Cardiac fibroblast (primary cell): Measurements from ENCODE around the gene ISYNA1.
A peak's percentile ranks its signal among the peaks of the same experiment; 100 is the strongest.
"Not testable (repeated sequence)": the region's sequence is repeated elsewhere in the genome, so short reads cannot be mapped to it uniquely, and the experiment has no call there.

Experiments
- DNase-seq, 2 donors: peaks; one replicate each; pipeline versions ENCODE4 v3.0.0 to v3.0.0-alpha.2; 2010; ENCODE audit warnings: low read depth in 2 of 2
- H3K4me3 ChIP-seq, 2 donors: replicated peaks in 1 of 2; 1 replicate in 1 of 2; 2 replicates in 1 of 2; pipeline ENCODE4 v1.5.1; 2011; ENCODE audit warnings: low read depth in 2 of 2, low read length in 2 of 2, mild to moderate bottlenecking in 2 of 2, moderate library complexity in 1 of 2
- CTCF ChIP-seq: IDR thresholded peaks from one replicate; pipeline ENCODE4 v1.5.1; 2011; ENCODE audit warnings: low read depth, mild to moderate bottlenecking, low read length, inconsistent platforms

Gene ISYNA1

GRCh38 chr19:18412610-18413239 lies 25.2 kb downstream of the ISYNA1 start:
- no peak for DNase-seq
- H3K4me3 ChIP-seq = no peak overlapping the region
- TF ChIP-seq CTCF = no peak

GRCh38 chr19:18408053-18408476 lies 29.9 kb downstream of the ISYNA1 start:
- DNase-seq = no peak
- TF ChIP-seq CTCF = peak; percentile 46
- no peak overlapping the region for H3K4me3 ChIP-seq

GRCh38 chr19:18406749-18407148 lies 31.2 kb downstream of the ISYNA1 start:
- TF ChIP-seq CTCF = no peak
- DNase-seq = no peak
- no peak overlapping the region for H3K4me3 ChIP-seq

GRCh38 chr19:18405754-18406153 lies 32.2 kb downstream of the ISYNA1 start:
- H3K4me3 ChIP-seq, DNase-seq: not testable (repeated sequence)

- not testable (repeated sequence) for DNase-seq, H3K4me3 ChIP-seq
Observed at GRCh38 chr19:18402455-18403248, 35.3 kb downstream of the ISYNA1 start.

GRCh38 chr19:18401580-18402112 lies 36.3 kb downstream of the ISYNA1 start:
- peak; percentile 76 to 85 for DNase-seq
- no peak overlapping the region for H3K4me3 ChIP-seq
- TF ChIP-seq CTCF = peak; percentile 56

- DNase-seq = peak; percentile 58 to 69
- no peak overlapping the region for H3K4me3 ChIP-seq
- no peak for TF ChIP-seq CTCF
Observed at GRCh38 chr19:18399008-18399407, 38.9 kb downstream of the ISYNA1 start.
